ENCODE data around the gene HES3. TPM values are rescaled to one million over a fixed set of nuclear protein-coding genes. Genes with fewer than 3 reads are reported as not detected.

The HES3 gene
- total and polyA plus RNA-seq, 2 of the 4 experiments (the other 2 are of a cell fraction), result not detected

- no peak overlapping the region for H3K56ac ChIP-seq (ENCODE audit: extremely low read depth, insufficient read depth, low read length)
- H2AK9ac ChIP-seq (replicated peaks; ENCODE audit: low read depth, low read length, poor library complexity), result no peak overlapping the region
- H2BK20ac ChIP-seq (ENCODE audit: low read depth, low read length), result no peak overlapping the region
- dilution Hi-C loops (cut with HindIII; ENCODE audit: low sequenced_read_pairs, unreplicated experiment), result no loop called here
- H4K5ac ChIP-seq (ENCODE audit: low read depth, low read length), result no peak overlapping the region
- H2AK5ac ChIP-seq (ENCODE audit: low read depth, low read length), result no peak overlapping the region
- H3K79me1 ChIP-seq (ENCODE audit: low read depth in 1 of 2, low read length in 2 of 2), result no peaks in the 10 kb centered on the region; a peak in 1 of 4 replicates
- H2BK120ac ChIP-seq (ENCODE audit: low read depth, low read length), result no peak overlapping the region
- H3K4me2 ChIP-seq (ENCODE audit: low read depth, low read length), result no peak overlapping the region
- no peak overlapping the region for H3K4ac ChIP-seq (ENCODE audit: low read depth, low read length)
- no peak overlapping the region for H3K9ac ChIP-seq (ENCODE audit: low read depth, low read length)
- no peak for ATAC-seq (ENCODE audit: low read depth)
- H3K27me3 ChIP-seq (ENCODE audit: control insufficient read depth, insufficient read depth, low read length), result no peaks in the 10 kb centered on the region
- DNase-seq, result no peak
- no TSS peak for BruUV-seq (replicated peaks)
- no peaks in the 10 kb centered on the region for H3K4me1 ChIP-seq (ENCODE audit: control insufficient read depth, insufficient read depth, low read length)
- H3K27ac ChIP-seq (ENCODE audit: insufficient read depth, low read length), result no peak overlapping the region
- no peak overlapping the region for H3K23ac ChIP-seq (ENCODE audit: low read depth, low read length)
- in situ Hi-C loops (cut with MboI; ENCODE audit: low sequenced_read_pairs), result no loop called here
- 97% methylated on average over 10 of the region's 14 CpGs; no CpG with 5 or more reads in 1 of the 2 experiments for WGBS, 2 experiments (ENCODE audit: extremely low coverage in 2 of 2, insufficient read length in 1 of 2)
- no peak for TF ChIP-seq ELK1 (IDR thresholded peaks at IDR 0.05; ENCODE audit: borderline replicate concordance, low read depth, low read length)
- no peak for TF ChIP-seq POLR2A (IDR thresholded peaks at IDR 0.05; ENCODE audit: low read depth, low read length)
- no peak for TF ChIP-seq MXI1 (IDR thresholded peaks at IDR 0.05; ENCODE audit: borderline replicate concordance, low read depth, low read length)
- TF ChIP-seq RCOR1 (IDR thresholded peaks at IDR 0.05; ENCODE audit: insufficient replicate concordance, low read length), result no peak
- TF ChIP-seq USF2 (IDR thresholded peaks at IDR 0.05; ENCODE audit: low read depth, low read length), result no peak
- no peak for TF ChIP-seq BHLHE40 (IDR thresholded peaks at IDR 0.05; ENCODE audit: low read depth, low read length)
- no peak for TF ChIP-seq CHD1 (IDR thresholded peaks at IDR 0.05; ENCODE audit: low read depth, low read length)
- TF ChIP-seq MAZ (IDR thresholded peaks at IDR 0.05; ENCODE audit: borderline replicate concordance, low read depth, low read length), result no peak
- TF ChIP-seq CTCF (conservative IDR thresholded peaks at IDR 0.05; ENCODE audit: low read depth, low read length), result no peak
- no peak for TF ChIP-seq SMC3 (IDR thresholded peaks at IDR 0.05; ENCODE audit: low read depth, low read length)
- ChIA-PET CTCF (no interaction called here), POLR2A (ENCODE audit: unreplicated experiment) (no interaction called here)
- no peak overlapping the region for H3K14ac ChIP-seq (replicated peaks; ENCODE audit: low read depth, low read length)
- H4K8ac ChIP-seq (ENCODE audit: low read depth in 2 of 2, low read length in 2 of 2), result no peak overlapping the region
- no peak overlapping the region for H2BK15ac ChIP-seq (ENCODE audit: low read depth, low read length)
- H3K18ac ChIP-seq (ENCODE audit: low read depth, low read length), result no peak overlapping the region
- no peak overlapping the region for H4K91ac ChIP-seq (ENCODE audit: insufficient read depth, low read depth, low read length)
- no peak overlapping the region for H2AFZ ChIP-seq (replicated peaks; ENCODE audit: low read length, poor library complexity)
- H3K9me1 ChIP-seq (ENCODE audit: insufficient read depth, low read length), result no peaks in the 10 kb centered on the region
- H3K36me3 ChIP-seq (ENCODE audit: control insufficient read depth, insufficient read depth, low read length), result peaks cover 3% of the 10 kb centered on the region; the same call in 1 of the 2 replicates
- no peak overlapping the region for H2BK5ac ChIP-seq (ENCODE audit: low read depth, low read length, poor library complexity, severe bottlenecking)
- H3K9me3 ChIP-seq (ENCODE audit: control insufficient read depth, insufficient read depth, low read length), result no peaks in the 10 kb centered on the region
- no peaks in the 10 kb centered on the region for H4K20me1 ChIP-seq (ENCODE audit: insufficient read depth, low read length)
- intact Hi-C loops (cut with micrococcal nuclease), result no loop called here
- H3K4me3 ChIP-seq (ENCODE audit: insufficient read depth, low read depth, low read length), result no peak overlapping the region
Measured at GRCh38 chr1:6288026-6288425, 44.0 kb downstream of the HES3 start.

Data from IMR-90 (cell line).